Measurements from ENCODE around the gene EHD4. TPM values are rescaled to one million over a fixed set of nuclear protein-coding genes. Genes with fewer than 3 reads are reported as not detected.

EHD4 gene
- total and polyA plus RNA-seq, 2 donors (not counting 1 experiment from before 2014, with no cell fraction given), result 19.3 to 22.0 TPM

DNA sequence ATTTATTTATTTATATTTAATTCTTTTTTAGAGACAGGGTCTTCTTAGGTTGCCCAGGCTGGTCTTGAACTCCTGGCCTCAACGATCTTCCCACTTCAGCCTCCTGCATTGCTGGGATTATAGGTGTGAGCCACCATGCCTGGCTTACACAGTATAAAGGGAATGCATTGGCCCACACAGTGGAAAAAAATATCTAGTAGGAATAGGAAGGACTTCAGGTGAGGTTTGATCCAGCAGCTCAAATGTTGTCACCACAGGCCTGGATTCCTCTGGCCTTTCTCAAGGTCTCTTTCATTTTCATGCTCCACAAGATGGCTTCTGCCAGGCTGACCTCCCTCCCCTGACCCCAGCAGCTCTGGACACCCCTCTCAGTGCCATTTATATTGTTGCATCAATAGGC, 76.4 kb downstream of the EHD4 start:
- H3K4me3 ChIP-seq (replicated peaks in 1 of 4; ENCODE audit: control extremely low read depth in 1 of 4, insufficient read depth in 1 of 4, low read depth in 3 of 4, low read length in 4 of 4), result no peak overlapping the region
- peaks cover 11% of the 10 kb centered on the region for H3K4me1 ChIP-seq (ENCODE audit: control insufficient read depth, extremely low read depth, insufficient read depth, low read length)
- H3K36me3 ChIP-seq (ENCODE audit: control insufficient read depth, insufficient read depth, low read length), result peaks cover 8% of the 10 kb centered on the region
- DNase-seq (ENCODE audit: low read depth in 2 of 2), result no peak
- TF ChIP-seq EZH2 (IDR thresholded peaks at IDR 0.05; ENCODE audit: low read length, missing control alignments), result no peak
- TF ChIP-seq, protein P1, sequence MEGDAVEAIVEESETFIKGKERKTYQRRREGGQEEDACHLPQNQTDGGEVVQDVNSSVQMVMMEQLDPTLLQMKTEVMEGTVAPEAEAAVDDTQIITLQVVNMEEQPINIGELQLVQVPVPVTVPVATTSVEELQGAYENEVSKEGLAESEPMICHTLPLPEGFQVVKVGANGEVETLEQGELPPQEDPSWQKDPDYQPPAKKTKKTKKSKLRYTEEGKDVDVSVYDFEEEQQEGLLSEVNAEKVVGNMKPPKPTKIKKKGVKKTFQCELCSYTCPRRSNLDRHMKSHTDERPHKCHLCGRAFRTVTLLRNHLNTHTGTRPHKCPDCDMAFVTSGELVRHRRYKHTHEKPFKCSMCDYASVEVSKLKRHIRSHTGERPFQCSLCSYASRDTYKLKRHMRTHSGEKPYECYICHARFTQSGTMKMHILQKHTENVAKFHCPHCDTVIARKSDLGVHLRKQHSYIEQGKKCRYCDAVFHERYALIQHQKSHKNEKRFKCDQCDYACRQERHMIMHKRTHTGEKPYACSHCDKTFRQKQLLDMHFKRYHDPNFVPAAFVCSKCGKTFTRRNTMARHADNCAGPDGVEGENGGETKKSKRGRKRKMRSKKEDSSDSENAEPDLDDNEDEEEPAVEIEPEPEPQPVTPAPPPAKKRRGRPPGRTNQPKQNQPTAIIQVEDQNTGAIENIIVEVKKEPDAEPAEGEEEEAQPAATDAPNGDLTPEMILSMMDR (conservative IDR thresholded peaks at IDR 0.05 in 1 of 2, IDR thresholded peaks at IDR 0.05 in 1 of 2; ENCODE audit: low read depth in 1 of 2, low read length in 2 of 2), result no peak
- no peak overlapping the region for H3K27ac ChIP-seq (ENCODE audit: insufficient read depth, low read length)
- H3K9me3 ChIP-seq (ENCODE audit: control insufficient read depth, insufficient read depth, low read depth, low read length), result no peaks in the 10 kb centered on the region
- H2AFZ ChIP-seq (ENCODE audit: low read length), result no peak overlapping the region
- no peaks in the 10 kb centered on the region for H3K79me2 ChIP-seq (ENCODE audit: control insufficient read depth, insufficient read depth, low read length)
- H4K20me1 ChIP-seq (ENCODE audit: control insufficient read depth, extremely low read depth, insufficient read depth, low read length), result no peaks in the 10 kb centered on the region
- no peak overlapping the region for H3K9ac ChIP-seq (ENCODE audit: insufficient read depth, low read length)
- no peaks in the 10 kb centered on the region for H3K27me3 ChIP-seq (ENCODE audit: control insufficient read depth, insufficient read depth, low read length)
- H3K4me2 ChIP-seq (ENCODE audit: extremely low read depth, insufficient read depth, low read length), result no peak overlapping the region

DNA sequence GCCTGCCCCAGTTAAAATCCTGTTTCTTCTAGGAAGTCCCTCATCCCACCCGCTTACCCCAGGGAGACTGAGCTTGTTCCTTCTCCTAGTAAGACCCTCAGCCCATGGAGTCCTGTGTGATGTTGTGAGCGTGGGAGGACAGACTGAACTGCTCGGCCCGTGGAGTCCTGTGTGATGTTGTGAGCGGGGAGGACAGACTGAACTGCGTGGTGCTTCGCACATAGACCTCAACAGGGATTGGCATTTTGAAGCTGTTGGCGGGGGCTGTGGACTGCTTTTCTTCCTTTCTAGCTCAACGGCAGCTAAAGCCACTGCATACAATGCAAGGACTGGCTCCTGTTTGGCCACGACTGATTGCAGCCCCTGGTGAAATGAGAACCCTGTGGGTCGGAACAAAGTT, 76.9 kb downstream of the EHD4 start:
- DNase-seq (ENCODE audit: low read depth in 2 of 2), result no peak
- Histone ChIP-seq H3K4me1 (ENCODE audit: control insufficient read depth, extremely low read depth, insufficient read depth, low read length) (peaks cover 11% of the 10 kb centered on the region), H3K4me3 (replicated peaks in 1 of 4; ENCODE audit: control extremely low read depth in 1 of 4, insufficient read depth in 1 of 4, low read depth in 3 of 4, low read length in 4 of 4) (no peak overlapping the region), H2AFZ (ENCODE audit: low read length) (no peak overlapping the region), H4K20me1 (ENCODE audit: control insufficient read depth, extremely low read depth, insufficient read depth, low read length) (no peaks in the 10 kb centered on the region), H3K27ac (ENCODE audit: insufficient read depth, low read length) (no peak overlapping the region), H3K9ac (ENCODE audit: insufficient read depth, low read length) (no peak overlapping the region), H3K27me3 (ENCODE audit: control insufficient read depth, insufficient read depth, low read length) (no peaks in the 10 kb centered on the region), H3K9me3 (ENCODE audit: control insufficient read depth, insufficient read depth, low read depth, low read length) (no peaks in the 10 kb centered on the region), H3K36me3 (ENCODE audit: control insufficient read depth, insufficient read depth, low read length) (peaks cover 4% of the 10 kb centered on the region), H3K79me2 (ENCODE audit: control insufficient read depth, insufficient read depth, low read length) (no peaks in the 10 kb centered on the region), H3K4me2 (ENCODE audit: extremely low read depth, insufficient read depth, low read length) (no peak overlapping the region)
- TF ChIP-seq, protein P1 (conservative IDR thresholded peaks at IDR 0.05 in 1 of 2, IDR thresholded peaks at IDR 0.05 in 1 of 2; ENCODE audit: low read depth in 1 of 2, low read length in 2 of 2), result no peak
- no peak for TF ChIP-seq EZH2 (IDR thresholded peaks at IDR 0.05; ENCODE audit: low read length, missing control alignments)

DNA sequence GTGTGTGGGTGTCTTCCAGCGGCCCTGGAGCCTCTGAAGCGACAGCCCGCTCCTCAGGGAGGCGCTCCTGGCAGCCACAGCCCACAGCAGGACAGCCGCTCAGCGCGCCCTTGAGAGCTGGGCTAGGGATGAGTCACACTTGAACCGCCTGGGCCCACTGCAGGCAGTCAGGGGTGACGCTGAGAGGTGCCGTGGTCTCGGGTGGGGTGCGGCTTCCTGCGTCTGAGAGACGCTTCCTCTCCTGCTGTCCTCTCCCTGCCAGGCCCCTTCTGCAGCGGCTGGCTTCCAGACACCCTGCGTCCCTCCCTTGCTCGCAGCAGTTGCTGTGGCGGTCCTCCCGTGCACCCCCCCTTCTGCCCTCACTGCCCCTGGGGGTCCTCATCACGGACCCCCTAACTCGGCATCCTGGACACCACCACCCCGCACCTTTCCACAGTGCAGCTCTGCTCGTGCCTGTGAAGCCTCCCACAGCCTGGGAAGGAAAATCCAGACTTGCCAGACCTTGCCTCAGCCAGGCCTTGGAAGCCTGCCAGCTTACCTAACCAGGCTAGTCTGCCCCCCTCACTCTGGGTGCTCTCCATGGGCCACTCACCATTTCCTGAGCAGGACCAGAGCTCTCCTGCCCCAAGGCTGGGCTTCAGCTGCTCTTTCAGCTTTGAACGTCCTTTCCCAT, 77.4 kb downstream of the EHD4 start:
- Histone ChIP-seq H4K20me1 (ENCODE audit: control insufficient read depth, extremely low read depth, insufficient read depth, low read length) (no peaks in the 10 kb centered on the region), H3K4me3 (replicated peaks in 1 of 4; ENCODE audit: control extremely low read depth in 1 of 4, insufficient read depth in 1 of 4, low read depth in 3 of 4, low read length in 4 of 4) (no peak overlapping the region), H3K79me2 (ENCODE audit: control insufficient read depth, insufficient read depth, low read length) (no peaks in the 10 kb centered on the region), H3K27me3 (ENCODE audit: control insufficient read depth, insufficient read depth, low read length) (no peaks in the 10 kb centered on the region), H3K4me2 (ENCODE audit: extremely low read depth, insufficient read depth, low read length) (no peak overlapping the region), H3K27ac (ENCODE audit: insufficient read depth, low read length) (peak overlapping the region; percentile 36), H2AFZ (ENCODE audit: low read length) (no peak overlapping the region), H3K9ac (ENCODE audit: insufficient read depth, low read length) (no peak overlapping the region), H3K36me3 (ENCODE audit: control insufficient read depth, insufficient read depth, low read length) (peaks cover 2% of the 10 kb centered on the region), H3K9me3 (ENCODE audit: control insufficient read depth, insufficient read depth, low read depth, low read length) (no peaks in the 10 kb centered on the region), H3K4me1 (ENCODE audit: control insufficient read depth, extremely low read depth, insufficient read depth, low read length) (peaks cover 11% of the 10 kb centered on the region)
- DNase-seq (ENCODE audit: low read depth in 2 of 2), result peak; percentile 68 to 83
- TF ChIP-seq EZH2 (IDR thresholded peaks at IDR 0.05; ENCODE audit: low read length, missing control alignments), result no peak
- TF ChIP-seq, protein P1 (conservative IDR thresholded peaks at IDR 0.05 in 1 of 2, IDR thresholded peaks at IDR 0.05 in 1 of 2; ENCODE audit: low read depth in 1 of 2, low read length in 2 of 2), result peak in 1 of 2 donors; percentile 6

Measured in fibroblast of lung (primary cell).